ENCODE results near the gene GPR108. TPM values are rescaled to one million over a fixed set of nuclear protein-coding genes. Genes with fewer than 3 reads are reported as not detected.

GPR108 gene
- total and polyA plus RNA-seq, 2 of the 8 experiments (the other 6 are each of a cell fraction or from before 2014, with no cell fraction given), result 34.9 to 46.0 TPM

DNA sequence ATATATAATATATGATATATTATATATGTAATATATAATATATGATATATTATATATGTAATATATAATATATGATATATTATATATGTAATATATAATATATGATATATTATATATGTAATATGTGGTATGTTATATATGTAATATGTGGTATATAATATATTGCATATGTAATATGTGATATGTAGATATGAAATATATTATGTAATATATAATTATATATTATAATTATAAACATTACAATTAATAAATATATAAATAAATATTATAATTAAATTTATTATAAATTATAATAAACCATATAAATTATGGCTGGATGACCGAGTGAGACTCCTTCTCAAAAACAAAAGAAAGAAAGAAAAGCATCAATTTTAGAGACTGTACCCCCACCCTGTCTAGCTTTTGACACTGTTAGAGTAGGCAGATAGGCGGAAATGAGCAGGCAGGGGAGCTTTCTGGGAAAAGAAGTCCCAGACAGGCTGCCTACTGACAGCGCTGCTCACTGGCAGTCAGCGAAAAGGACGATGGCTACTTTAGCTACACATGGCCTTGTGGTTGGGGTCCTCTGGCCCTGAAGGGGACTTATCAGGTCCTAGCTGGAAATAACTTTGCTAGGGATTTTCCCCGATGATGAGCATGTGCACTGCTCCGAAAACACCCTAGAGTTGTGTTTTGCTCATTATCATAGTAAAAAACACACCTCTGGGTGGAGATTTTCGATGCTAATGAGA is 36.6 kb downstream of the GPR108 start:
- no peaks in the 10 kb centered on the region for H3K4me1 ChIP-seq (replicated peaks in 1 of 4; ENCODE audit: control insufficient read depth in 3 of 4, insufficient read depth in 4 of 4, low read length in 3 of 4)
- H2AFZ ChIP-seq (ENCODE audit: low read length), result no peak overlapping the region
- no peak overlapping the region for H3K9ac ChIP-seq (replicated peaks in 1 of 4; ENCODE audit: extremely low read depth in 1 of 4, low read depth in 3 of 4, low read length in 3 of 4)
- H3K9me3 ChIP-seq (ENCODE audit: insufficient read depth in 2 of 2, low read depth in 1 of 2, low read length in 1 of 2), result no peaks in the 10 kb centered on the region
- H3K4ac ChIP-seq (replicated peaks; ENCODE audit: insufficient read length, low read depth, low read length), result no peak overlapping the region
- H4K20me1 ChIP-seq (replicated peaks in 1 of 2; ENCODE audit: control insufficient read depth in 1 of 2, insufficient read depth in 2 of 2, low read length in 2 of 2), result no peaks in the 10 kb centered on the region
- H3K27me3 ChIP-seq (replicated peaks in 1 of 4; ENCODE audit: control insufficient read depth in 3 of 4, extremely low read depth in 1 of 4, insufficient read depth in 3 of 4, low read length in 3 of 4), result no peaks in the 10 kb centered on the region
- H3K23me2 ChIP-seq (ENCODE audit: low read depth, low read length), result no peaks in the 10 kb centered on the region
- H3K79me2 ChIP-seq (ENCODE audit: control insufficient read depth in 1 of 2, insufficient read depth in 2 of 2, low read length in 2 of 2), result no peaks in the 10 kb centered on the region
- FAIRE-seq (no peak), DNase-seq (ENCODE audit: low read depth in 1 of 2, low spot score in 2 of 2) (no peak)
- ChIA-PET CTCF (ENCODE audit: partially characterized antibody) (interaction anchor here (0.6 kb wide), 1 partner anchor 15 kb away, joined by 3 read pairs; no protein-coding TSS in a partner anchor), POLR2A (ENCODE audit: partially characterized antibody) (interaction anchor here (0.6 kb wide), 1 partner anchor 111 kb away, joined by 3 read pairs; no protein-coding TSS in a partner anchor)
- whole genome bisulfite sequencing, 2 experiments (ENCODE audit: extremely low coverage in 1 of 2, insufficient coverage in 1 of 2, insufficient read length in 1 of 2, insufficient replicate concordance in 2 of 2, low coverage in 1 of 2, low lambda C conversion rate in 2 of 2, missing lambda C conversion rate in 1 of 2), result 90% methylated on average over 8 of the region's 8 CpGs; no CpG with 5 or more reads in 1 of the 2 experiments
- no peak overlapping the region for H3K23ac ChIP-seq (ENCODE audit: insufficient read length)
- H3K56ac ChIP-seq (replicated peaks; ENCODE audit: insufficient read length, low read depth, low read length), result no peak overlapping the region
- no peak overlapping the region for H4K5ac ChIP-seq (ENCODE audit: insufficient read length, low read depth, low read length)
- TF ChIP-seq GTF2F1 (IDR thresholded peaks at IDR 0.05; ENCODE audit: borderline replicate concordance, low read depth, low read length) (no peak), FOSL1 (IDR thresholded peaks at IDR 0.05; ENCODE audit: insufficient read depth, low read depth, low read length) (no peak), TCF12 (IDR thresholded peaks at IDR 0.05; ENCODE audit: low read depth, low read length) (no peak), SIN3A (conservative IDR thresholded peaks at IDR 0.05 in 1 of 2, IDR thresholded peaks at IDR 0.05 in 1 of 2; ENCODE audit: low read depth in 1 of 2, low read length in 2 of 2) (no peak), EZH2 (IDR thresholded peaks at IDR 0.05; ENCODE audit: low read depth, low read length, severe bottlenecking) (no peak), CEBPB (IDR thresholded peaks at IDR 0.05; ENCODE audit: low read depth, low read length) (no peak), ZNF274 (IDR thresholded peaks at IDR 0.05; ENCODE audit: borderline replicate concordance, extremely low read depth, low read length) (no peak), USF2 (IDR thresholded peaks at IDR 0.05; ENCODE audit: low read length) (no peak), POLR2A (IDR thresholded peaks at IDR 0.05; ENCODE audit: control extremely low read depth in 1 of 2, low read depth in 2 of 2, low read length in 2 of 2) (no peak)
- no peak overlapping the region for H3K18ac ChIP-seq (ENCODE audit: extremely low read depth, low read length)
- H3K36me3 ChIP-seq (ENCODE audit: control insufficient read depth in 2 of 4, insufficient read depth in 4 of 4, low read length in 3 of 4), result no peaks in the 10 kb centered on the region
- H2BK20ac ChIP-seq (ENCODE audit: low read length), result no peak overlapping the region
- H2AK5ac ChIP-seq (ENCODE audit: low read depth, low read length), result no peak overlapping the region
- H2BK12ac ChIP-seq (ENCODE audit: low read depth, low read length), result no peak overlapping the region
- no peak overlapping the region for H4K8ac ChIP-seq (ENCODE audit: extremely low read depth, insufficient read depth, low read length)
- H3K79me1 ChIP-seq (ENCODE audit: low read depth, low read length), result no peaks in the 10 kb centered on the region
- no peak overlapping the region for H2BK120ac ChIP-seq (replicated peaks; ENCODE audit: low read depth, low read length)
- no peak overlapping the region for H3K4me2 ChIP-seq (ENCODE audit: insufficient read depth in 1 of 2, low read depth in 2 of 2, low read length in 2 of 2)
- H3K4me3 ChIP-seq (ENCODE audit: extremely low read depth in 1 of 4, insufficient read depth in 2 of 4, low read depth in 3 of 4, low read length in 4 of 4), result no peak overlapping the region
- H2BK5ac ChIP-seq (ENCODE audit: low read depth, low read length), result no peak overlapping the region
- no peak overlapping the region for H3K14ac ChIP-seq (ENCODE audit: insufficient read length)
- H4K91ac ChIP-seq (replicated peaks; ENCODE audit: insufficient read length, low read length), result no peak overlapping the region
- H3K27ac ChIP-seq (ENCODE audit: low read depth, low read length), result no peak overlapping the region
- H2BK15ac ChIP-seq (ENCODE audit: low read length), result no peak overlapping the region
